Measurements from ENCODE around the gene TMEM272. TPM values are rescaled to one million over a fixed set of nuclear protein-coding genes. Genes with fewer than 3 reads are reported as not detected.

The TMEM272 gene
- total and polyA plus RNA-seq, 2 experiments from 2014 or later = 0.11 to 0.76 TPM

DNA sequence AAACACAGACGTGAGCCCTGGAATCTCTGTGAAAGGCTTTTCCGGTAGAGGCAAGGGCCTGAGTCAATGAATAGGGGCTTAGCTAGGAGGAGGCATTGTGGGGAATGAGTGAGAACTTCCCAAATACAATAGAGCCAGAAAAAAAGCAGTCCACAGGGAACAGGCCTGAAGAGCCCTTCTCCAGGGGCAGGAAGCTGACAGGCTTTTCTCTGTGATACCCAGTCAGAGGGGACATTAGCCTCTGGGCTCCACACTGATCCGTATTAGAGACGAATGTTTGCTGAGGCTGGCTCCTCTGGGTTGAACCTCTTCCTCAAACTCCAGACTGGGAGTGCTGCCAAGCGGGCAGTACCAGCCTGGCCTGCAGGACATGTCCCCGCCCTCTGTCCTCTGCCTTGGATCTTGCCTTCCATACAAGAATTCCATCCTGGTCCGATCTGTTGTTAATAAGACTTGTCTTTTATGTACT is 43.3 kb downstream of the TMEM272 start:
- no peak overlapping the region for H3K4me2 ChIP-seq
- peaks cover 75% of the 10 kb centered on the region for H3K4me1 Mint-ChIP-seq
- TF ChIP-seq POLR2AphosphoS5 (IDR thresholded peaks at IDR 0.05; ENCODE audit: low read depth) = no peak
- TF ChIP-seq, protein P1, sequence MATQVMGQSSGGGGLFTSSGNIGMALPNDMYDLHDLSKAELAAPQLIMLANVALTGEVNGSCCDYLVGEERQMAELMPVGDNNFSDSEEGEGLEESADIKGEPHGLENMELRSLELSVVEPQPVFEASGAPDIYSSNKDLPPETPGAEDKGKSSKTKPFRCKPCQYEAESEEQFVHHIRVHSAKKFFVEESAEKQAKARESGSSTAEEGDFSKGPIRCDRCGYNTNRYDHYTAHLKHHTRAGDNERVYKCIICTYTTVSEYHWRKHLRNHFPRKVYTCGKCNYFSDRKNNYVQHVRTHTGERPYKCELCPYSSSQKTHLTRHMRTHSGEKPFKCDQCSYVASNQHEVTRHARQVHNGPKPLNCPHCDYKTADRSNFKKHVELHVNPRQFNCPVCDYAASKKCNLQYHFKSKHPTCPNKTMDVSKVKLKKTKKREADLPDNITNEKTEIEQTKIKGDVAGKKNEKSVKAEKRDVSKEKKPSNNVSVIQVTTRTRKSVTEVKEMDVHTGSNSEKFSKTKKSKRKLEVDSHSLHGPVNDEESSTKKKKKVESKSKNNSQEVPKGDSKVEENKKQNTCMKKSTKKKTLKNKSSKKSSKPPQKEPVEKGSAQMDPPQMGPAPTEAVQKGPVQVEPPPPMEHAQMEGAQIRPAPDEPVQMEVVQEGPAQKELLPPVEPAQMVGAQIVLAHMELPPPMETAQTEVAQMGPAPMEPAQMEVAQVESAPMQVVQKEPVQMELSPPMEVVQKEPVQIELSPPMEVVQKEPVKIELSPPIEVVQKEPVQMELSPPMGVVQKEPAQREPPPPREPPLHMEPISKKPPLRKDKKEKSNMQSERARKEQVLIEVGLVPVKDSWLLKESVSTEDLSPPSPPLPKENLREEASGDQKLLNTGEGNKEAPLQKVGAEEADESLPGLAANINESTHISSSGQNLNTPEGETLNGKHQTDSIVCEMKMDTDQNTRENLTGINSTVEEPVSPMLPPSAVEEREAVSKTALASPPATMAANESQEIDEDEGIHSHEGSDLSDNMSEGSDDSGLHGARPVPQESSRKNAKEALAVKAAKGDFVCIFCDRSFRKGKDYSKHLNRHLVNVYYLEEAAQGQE (IDR thresholded peaks at IDR 0.05; ENCODE audit: unreplicated experiment) = no peak
- TF ChIP-seq STAT1 (IDR thresholded peaks at IDR 0.05; ENCODE audit: unreplicated experiment) = no peak
- H2AFZ ChIP-seq = no peak overlapping the region
- peaks cover 9% of the 10 kb centered on the region for H3K27me3 Mint-ChIP-seq (ENCODE audit: insufficient read depth, low read depth, poor library complexity)
- H3K27ac ChIP-seq (ENCODE audit: low read depth) = 0 out of 2 replicates have a peak overlapping the region, but pooled peaks have one; percentile 26
- no peaks in the 10 kb centered on the region for H3K9me3 Mint-ChIP-seq
- no peak overlapping the region for H3K27ac Mint-ChIP-seq
- H3K9me2 ChIP-seq (ENCODE audit: insufficient read depth) = no peaks in the 10 kb centered on the region
- no peaks in the 10 kb centered on the region for H3K36me3 ChIP-seq (ENCODE audit: insufficient read depth)
- H3K4me3 Mint-ChIP-seq = peak overlapping the region; percentile 14; the same call in 1 of the 3 replicates
- H3K4me3 ChIP-seq = no peak overlapping the region
- H3F3A ChIP-seq (replicated peaks; ENCODE audit: low read depth) = peaks cover 9% of the 10 kb centered on the region; the same call in 1 of the 2 replicates
- peaks cover 57% of the 10 kb centered on the region for H3K4me1 ChIP-seq (ENCODE audit: insufficient read depth)
- 0 out of 2 replicates have a peak, but pooled peaks cover 4% of the 10 kb centered on the region for H3K79me2 ChIP-seq (replicated peaks; ENCODE audit: insufficient read depth)
- DNase-seq (ENCODE audit: low spot score) (no peak), ATAC-seq (no peak)
- H3K27me3 ChIP-seq (ENCODE audit: insufficient read depth) = no peaks in the 10 kb centered on the region
- H4K20me1 ChIP-seq (replicated peaks; ENCODE audit: insufficient read depth) = no peaks in the 10 kb centered on the region
- no peaks in the 10 kb centered on the region; the same call in 2 of the 3 replicates for H3K36me3 Mint-ChIP-seq (ENCODE audit: low read depth)

- no peaks in the 10 kb centered on the region for H3K27me3 ChIP-seq (ENCODE audit: insufficient read depth)
- peaks cover 52% of the 10 kb centered on the region for H3K4me1 ChIP-seq (ENCODE audit: insufficient read depth)
- H3F3A ChIP-seq (replicated peaks; ENCODE audit: low read depth) = peaks cover 9% of the 10 kb centered on the region; the same call in 1 of the 2 replicates
- no peaks in the 10 kb centered on the region; the same call in 2 of the 3 replicates for H3K36me3 Mint-ChIP-seq (ENCODE audit: low read depth)
- H3K36me3 ChIP-seq (ENCODE audit: insufficient read depth) = no peaks in the 10 kb centered on the region
- no peak overlapping the region for H3K27ac Mint-ChIP-seq
- no peak overlapping the region for H2AFZ ChIP-seq
- no peak overlapping the region for H3K27ac ChIP-seq (ENCODE audit: low read depth)
- ATAC-seq = no peak
- no peak for DNase-seq (ENCODE audit: low spot score)
- H3K4me2 ChIP-seq = no peak overlapping the region
- H3K79me2 ChIP-seq (replicated peaks; ENCODE audit: insufficient read depth) = 0 out of 2 replicates have a peak, but pooled peaks cover 4% of the 10 kb centered on the region
- H4K20me1 ChIP-seq (replicated peaks; ENCODE audit: insufficient read depth) = no peaks in the 10 kb centered on the region
- H3K4me3 Mint-ChIP-seq = no peak overlapping the region
- H3K27me3 Mint-ChIP-seq (ENCODE audit: insufficient read depth, low read depth, poor library complexity) = peaks cover 12% of the 10 kb centered on the region
- peaks cover 70% of the 10 kb centered on the region for H3K4me1 Mint-ChIP-seq
- no peak overlapping the region for H3K4me3 ChIP-seq
- no peaks in the 10 kb centered on the region for H3K9me2 ChIP-seq (ENCODE audit: insufficient read depth)
- no peaks in the 10 kb centered on the region for H3K9me3 Mint-ChIP-seq
- TF ChIP-seq POLR2AphosphoS5 (IDR thresholded peaks at IDR 0.05; ENCODE audit: low read depth) = no peak
- TF ChIP-seq ZNF331 (CRISPR knock-in tag; IDR thresholded peaks at IDR 0.05; ENCODE audit: low read depth) = no peak
- TF ChIP-seq EZH2phosphoT487 (IDR thresholded peaks at IDR 0.05; ENCODE audit: unreplicated experiment) = no peak
- TF ChIP-seq, protein P1 (IDR thresholded peaks at IDR 0.05; ENCODE audit: unreplicated experiment) = no peak
- no peak for TF ChIP-seq ZNF114 (CRISPR knock-in tag; IDR thresholded peaks at IDR 0.05)
- TF ChIP-seq STAT1 (IDR thresholded peaks at IDR 0.05; ENCODE audit: unreplicated experiment) = no peak
- TF ChIP-seq CREB1 (CRISPR knock-in tag; IDR thresholded peaks at IDR 0.05; ENCODE audit: low read depth) = no peak
Observed at GRCh38 chr13:51800486-51800885, 44.5 kb downstream of the TMEM272 start.

Measured in GM23338 (cell line).